Osteoblast (primary cell): ENCODE measurements around the gene DTNB. TPM values are rescaled to one million over a fixed set of nuclear protein-coding genes. Genes with fewer than 3 reads are reported as not detected.

Experiments used
- DNase-seq: peaks from one replicate; pipeline ENCODE4 v3.0.0; 2011; ENCODE audit warnings: low spot score, mixed read lengths; ENCODE audit not compliant: insufficient read length; ENCODE audit errors: missing footprints
- H2AFZ ChIP-seq: 2 replicates; pipeline ENCODE4 v1.6.0; 2011; ENCODE audit warnings: mild to moderate bottlenecking, low read length
- H3K27ac ChIP-seq: 2 replicates; pipeline ENCODE4 v1.5.1; 2011; ENCODE audit warnings: mild to moderate bottlenecking, low read depth, low read length, moderate library complexity
- H3K27me3 ChIP-seq: 2 replicates; pipeline ENCODE4 v1.6.0; 2012; ENCODE audit warnings: mild to moderate bottlenecking, control low read depth, inconsistent platforms, low read length, moderate library complexity; ENCODE audit not compliant: insufficient read depth
- H3K36me3 ChIP-seq: 2 replicates; pipeline ENCODE4 v1.5.1; 2011; ENCODE audit warnings: mild to moderate bottlenecking, low read length, control low read depth, moderate library complexity; ENCODE audit not compliant: insufficient read depth
- H3K4me1 ChIP-seq: 2 replicates; pipeline ENCODE4 v1.5.1; 2011; ENCODE audit warnings: mild to moderate bottlenecking, low read length, control low read depth, moderate library complexity; ENCODE audit not compliant: insufficient read depth
- H3K4me2 ChIP-seq: 2 replicates; pipeline ENCODE4 v1.6.0; 2011; ENCODE audit warnings: mild to moderate bottlenecking, low read length; ENCODE audit not compliant: insufficient read depth
- H3K4me3 ChIP-seq: fragments of 200-600 bp; sonication (generic); 3 replicates; pipeline ENCODE4 v1.5.1; 2012; ENCODE audit warnings: mild to moderate bottlenecking, low read length, inconsistent platforms; ENCODE audit not compliant: insufficient read depth
- H3K79me2 ChIP-seq: 2 replicates; pipeline ENCODE4 v1.6.0; 2012; ENCODE audit warnings: mild to moderate bottlenecking, low read length, control low read depth, inconsistent platforms; ENCODE audit not compliant: insufficient read depth
- H3K9me3 ChIP-seq: 2 replicates; pipeline ENCODE4 v1.5.1; 2011; ENCODE audit warnings: low read depth, low read length, control low read depth
- H4K20me1 ChIP-seq: 2 replicates; pipeline ENCODE4 v1.6.0; 2012; ENCODE audit warnings: mild to moderate bottlenecking, low read length, control low read depth; ENCODE audit not compliant: insufficient read depth
- CTCF ChIP-seq: IDR thresholded peaks from 2 replicates; pipeline ENCODE4 v1.5.1; 2011; ENCODE audit warnings: mild to moderate bottlenecking, low read depth, low read length, moderate library complexity; ENCODE audit errors: extremely low read depth
- total RNA-seq: library from RNA; depleted of rRNA; stranded (reverse); fragments of >200 nt; gene quantifications from 2 replicates; pipeline ENCODE4 v1.2.3, GENCODE V29; 2012

Gene DTNB
- total RNA-seq, 1 donor, result 9.8 TPM

GRCh38 chr2:25497229-25497917 is 176.0 kb downstream of the DTNB start:
- no peaks in the 10 kb centered on the region for H3K27me3 ChIP-seq
- no peaks in the 10 kb centered on the region for H4K20me1 ChIP-seq
- H2AFZ ChIP-seq, result no peak overlapping the region
- H3K79me2 ChIP-seq, result no peaks in the 10 kb centered on the region
- peaks cover 3% of the 10 kb centered on the region for H3K4me1 ChIP-seq
- no peak for TF ChIP-seq CTCF
- H3K27ac ChIP-seq, result no peak overlapping the region
- H3K9me3 ChIP-seq, result no peaks in the 10 kb centered on the region
- no peaks in the 10 kb centered on the region for H3K36me3 ChIP-seq
- no peak overlapping the region for H3K4me3 ChIP-seq
- DNase-seq, result no peak
- H3K4me2 ChIP-seq, result no peak overlapping the region

DNA sequence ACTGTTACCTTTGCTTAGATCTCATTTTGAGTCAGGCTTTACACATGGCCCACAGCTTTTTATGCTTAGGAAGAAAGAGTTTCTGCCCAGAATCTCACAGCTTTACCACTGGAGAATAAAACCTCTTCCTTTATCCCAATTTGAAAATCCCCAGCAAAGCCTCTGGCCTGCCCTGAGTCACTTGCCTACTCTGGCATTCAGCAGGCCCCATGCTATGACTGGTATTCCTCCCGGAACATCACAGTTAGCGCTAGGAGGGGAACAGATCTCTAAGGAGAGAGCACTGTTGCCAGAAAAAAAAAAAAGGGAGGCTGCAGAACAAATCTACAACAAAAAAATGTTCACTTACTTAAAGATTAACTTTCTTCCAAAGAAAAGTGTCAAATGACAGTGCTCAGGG is 178.8 kb downstream of the DTNB start:
- no peaks in the 10 kb centered on the region for H3K9me3 ChIP-seq
- H3K27ac ChIP-seq, result no peak overlapping the region
- H3K79me2 ChIP-seq, result no peaks in the 10 kb centered on the region
- DNase-seq, result no peak
- H4K20me1 ChIP-seq, result no peaks in the 10 kb centered on the region
- H3K4me1 ChIP-seq, result peaks cover 13% of the 10 kb centered on the region
- H3K27me3 ChIP-seq, result no peaks in the 10 kb centered on the region
- TF ChIP-seq CTCF, result no peak
- no peak overlapping the region for H3K4me2 ChIP-seq
- H2AFZ ChIP-seq, result no peak overlapping the region
- no peaks in the 10 kb centered on the region for H3K36me3 ChIP-seq
- no peak overlapping the region for H3K4me3 ChIP-seq

DNA sequence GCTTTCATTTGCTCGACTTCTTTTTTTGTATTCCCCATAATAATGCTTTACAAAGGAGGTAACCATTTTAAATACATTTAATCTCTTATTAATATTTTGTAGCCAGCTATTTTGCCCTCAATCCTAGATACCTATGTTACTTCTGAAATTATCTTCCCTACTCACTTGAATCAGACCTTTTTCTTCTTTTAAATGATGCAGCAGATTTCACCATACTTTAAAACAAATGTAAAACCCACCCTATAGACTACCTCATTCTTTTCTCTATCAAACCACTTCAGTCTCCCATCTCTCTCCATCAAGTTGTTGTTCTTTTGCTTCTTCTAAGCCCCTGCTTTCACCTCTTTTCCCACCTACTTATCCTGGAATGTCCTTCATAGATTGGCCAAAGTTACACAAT is 180.2 kb downstream of the DTNB start:
- Histone ChIP-seq H4K20me1 (no peaks in the 10 kb centered on the region), H3K27me3 (no peaks in the 10 kb centered on the region), H3K9me3 (no peaks in the 10 kb centered on the region), H3K4me3 (no peak overlapping the region), H3K27ac (no peak overlapping the region), H2AFZ (no peak overlapping the region), H3K79me2 (no peaks in the 10 kb centered on the region), H3K4me2 (no peak overlapping the region), H3K4me1 (peaks cover 13% of the 10 kb centered on the region), H3K36me3 (no peaks in the 10 kb centered on the region)
- no peak for TF ChIP-seq CTCF
- DNase-seq, result no peak

- Histone ChIP-seq H4K20me1 (no peaks in the 10 kb centered on the region), H3K36me3 (no peaks in the 10 kb centered on the region), H3K27ac (no peak overlapping the region), H3K4me3 (no peak overlapping the region), H2AFZ (no peak overlapping the region), H3K4me2 (no peak overlapping the region), H3K27me3 (no peaks in the 10 kb centered on the region), H3K79me2 (no peaks in the 10 kb centered on the region), H3K9me3 (no peaks in the 10 kb centered on the region), H3K4me1 (peaks cover 13% of the 10 kb centered on the region)
- no peak for DNase-seq
- no peak for TF ChIP-seq CTCF
Measured at GRCh38 chr2:25492726-25493125, 180.7 kb downstream of the DTNB start.
